Measurements from ENCODE around the gene POU5F1.

GRCh38 chr6:31210123-31210522 lies 39.6 kb upstream of the POU5F1 start:
- TF ChIP-seq, protein P1, sequence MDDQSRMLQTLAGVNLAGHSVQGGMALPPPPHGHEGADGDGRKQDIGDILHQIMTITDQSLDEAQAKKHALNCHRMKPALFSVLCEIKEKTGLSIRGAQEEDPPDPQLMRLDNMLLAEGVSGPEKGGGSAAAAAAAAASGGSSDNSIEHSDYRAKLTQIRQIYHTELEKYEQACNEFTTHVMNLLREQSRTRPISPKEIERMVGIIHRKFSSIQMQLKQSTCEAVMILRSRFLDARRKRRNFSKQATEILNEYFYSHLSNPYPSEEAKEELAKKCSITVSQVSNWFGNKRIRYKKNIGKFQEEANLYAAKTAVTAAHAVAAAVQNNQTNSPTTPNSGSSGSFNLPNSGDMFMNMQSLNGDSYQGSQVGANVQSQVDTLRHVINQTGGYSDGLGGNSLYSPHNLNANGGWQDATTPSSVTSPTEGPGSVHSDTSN (IDR thresholded peaks at IDR 0.05): no peak
- TF ChIP-seq POLR2A (IDR thresholded peaks at IDR 0.05; ENCODE audit: low read length) (no peak), POLR2AphosphoS2 (conservative IDR thresholded peaks at IDR 0.05; ENCODE audit: low read length) (no peak), EP300 (IDR thresholded peaks at IDR 0.05) (no peak), CEBPB (IDR thresholded peaks at IDR 0.05) (no peak), REST (IDR thresholded peaks at IDR 0.05) (no peak), RAD21 (conservative IDR thresholded peaks at IDR 0.05 in 1 of 2, IDR thresholded peaks at IDR 0.05 in 1 of 2) (no peak), CTCF (IDR thresholded peaks at IDR 0.05) (no peak), RNF2 (IDR thresholded peaks at IDR 0.05; ENCODE audit: borderline replicate concordance, low read depth) (no peak)
